H1 (cell line): ENCODE measurements around the gene RXRA.

Experiments used
- HDAC6 ChIP-seq: IDR thresholded peaks from one replicate; pipeline ENCODE4 v1.7.1; 2012; ENCODE audit warnings: low read depth, mild to moderate bottlenecking, inconsistent platforms, low read length, moderate library complexity
- MAFK ChIP-seq: IDR thresholded peaks from 2 replicates; pipeline ENCODE4 v1.6.1; 2012; ENCODE audit warnings: low read depth, mild to moderate bottlenecking, improper control_type of control experiment, low read length
- POLR2A ChIP-seq, 2 experiments: IDR thresholded peaks; 1 replicate in 1 of 2; 2 replicates in 1 of 2; pipeline ENCODE4 v1.6.1; 2011; ENCODE audit warnings: low read depth in 2 of 2, low read length in 2 of 2, mild to moderate bottlenecking in 2 of 2; ENCODE audit errors: control extremely low read depth in 1 of 2
- RAD21 ChIP-seq, 2 experiments: IDR thresholded peaks in 1 of 2; conservative IDR thresholded peaks in 1 of 2; 2 replicates each; pipeline ENCODE4 v1.6.1; 2011; ENCODE audit warnings: low read depth in 2 of 2, low read length in 2 of 2, improper control_type of control experiment in 1 of 2, inconsistent platforms in 1 of 2, mild to moderate bottlenecking in 1 of 2, moderate library complexity in 1 of 2
- YY1 ChIP-seq: IDR thresholded peaks from 2 replicates; pipeline ENCODE4 v1.6.1; 2011; ENCODE audit warnings: low read depth, mild to moderate bottlenecking, low read length
- TF ChIP-seq, protein P1 (sequence below), 3 experiments: IDR thresholded peaks; 1 replicate in 2 of 3; 2 replicates in 1 of 3; pipeline versions ENCODE4 v1.5.1 to v1.6.1; 2011; ENCODE audit warnings: low read length in 3 of 3, mild to moderate bottlenecking in 3 of 3, inconsistent platforms in 2 of 3, low read depth in 1 of 3, moderate library complexity in 1 of 3; ENCODE audit not compliant: insufficient read depth in 1 of 3; ENCODE audit errors: control extremely low read depth in 1 of 3
- TF ChIP-seq, protein P2 (sequence below): IDR thresholded peaks from 2 replicates; pipeline ENCODE4 v1.6.1; 2012; ENCODE audit warnings: inconsistent platforms

DNA sequence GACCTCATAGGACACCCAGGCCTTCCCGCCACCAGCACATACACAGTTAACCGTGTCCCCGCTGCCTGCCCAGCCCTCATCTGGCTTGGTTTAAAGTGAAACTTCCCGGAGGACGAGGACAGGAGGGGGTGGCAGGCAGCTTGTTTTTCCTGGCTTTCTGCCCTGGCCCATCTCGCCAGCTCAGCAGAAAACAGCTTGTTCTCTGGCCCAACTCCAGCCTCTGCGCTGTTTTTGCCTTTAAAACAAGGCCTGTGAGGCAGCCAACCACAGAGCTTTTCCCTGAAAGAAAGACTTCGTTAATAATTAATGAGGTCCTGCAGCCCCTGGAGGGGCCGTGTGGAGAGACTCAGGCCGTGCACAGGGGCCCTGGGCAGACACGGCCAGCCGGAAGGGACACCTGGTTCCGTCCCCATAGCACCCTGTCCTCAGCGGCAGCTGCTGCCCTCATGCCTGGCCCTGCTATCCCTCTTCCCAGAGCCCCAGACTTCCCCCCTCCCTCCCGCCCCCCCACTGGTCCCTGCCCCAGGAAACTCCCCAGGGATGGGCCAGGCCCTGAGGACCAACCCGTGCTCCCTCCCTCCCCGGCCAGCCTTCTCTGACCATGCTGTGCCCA is 108.7 kb downstream of the RXRA start:
- TF ChIP-seq, protein P1, sequence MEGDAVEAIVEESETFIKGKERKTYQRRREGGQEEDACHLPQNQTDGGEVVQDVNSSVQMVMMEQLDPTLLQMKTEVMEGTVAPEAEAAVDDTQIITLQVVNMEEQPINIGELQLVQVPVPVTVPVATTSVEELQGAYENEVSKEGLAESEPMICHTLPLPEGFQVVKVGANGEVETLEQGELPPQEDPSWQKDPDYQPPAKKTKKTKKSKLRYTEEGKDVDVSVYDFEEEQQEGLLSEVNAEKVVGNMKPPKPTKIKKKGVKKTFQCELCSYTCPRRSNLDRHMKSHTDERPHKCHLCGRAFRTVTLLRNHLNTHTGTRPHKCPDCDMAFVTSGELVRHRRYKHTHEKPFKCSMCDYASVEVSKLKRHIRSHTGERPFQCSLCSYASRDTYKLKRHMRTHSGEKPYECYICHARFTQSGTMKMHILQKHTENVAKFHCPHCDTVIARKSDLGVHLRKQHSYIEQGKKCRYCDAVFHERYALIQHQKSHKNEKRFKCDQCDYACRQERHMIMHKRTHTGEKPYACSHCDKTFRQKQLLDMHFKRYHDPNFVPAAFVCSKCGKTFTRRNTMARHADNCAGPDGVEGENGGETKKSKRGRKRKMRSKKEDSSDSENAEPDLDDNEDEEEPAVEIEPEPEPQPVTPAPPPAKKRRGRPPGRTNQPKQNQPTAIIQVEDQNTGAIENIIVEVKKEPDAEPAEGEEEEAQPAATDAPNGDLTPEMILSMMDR (IDR thresholded peaks at IDR 0.05; ENCODE audit: control extremely low read depth in 1 of 3, insufficient read depth in 1 of 3, low read depth in 1 of 3, low read length in 3 of 3) = no peak
- TF ChIP-seq MAFK (peak; percentile 22; the same call in 1 of the 2 replicates), POLR2A (IDR thresholded peaks at IDR 0.05; ENCODE audit: control extremely low read depth in 1 of 2, low read depth in 2 of 2, low read length in 2 of 2) (no peak), YY1 (no peak), RAD21 (IDR thresholded peaks at IDR 0.05 in 1 of 2, conservative IDR thresholded peaks at IDR 0.05 in 1 of 2; ENCODE audit: low read depth in 2 of 2, low read length in 2 of 2) (no peak), HDAC6 (no peak)
- TF ChIP-seq, protein P2, sequence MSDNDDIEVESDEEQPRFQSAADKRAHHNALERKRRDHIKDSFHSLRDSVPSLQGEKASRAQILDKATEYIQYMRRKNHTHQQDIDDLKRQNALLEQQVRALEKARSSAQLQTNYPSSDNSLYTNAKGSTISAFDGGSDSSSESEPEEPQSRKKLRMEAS = no peak
